Suppressor macrophage treated with lipopolysaccharide for 4 hours (primary cell): ENCODE data around the gene FANCM.

Experiments
- DNase-seq: peaks from one replicate; pipeline ENCODE4 v3.0.0-alpha.2; 2020

The FANCM gene

GRCh38 chr14:45135659-45136395 is at the start of gene FANCM:
Gene FANCM (plus strand): TSS chr14:45135930. CDS start chr14:45136032, 102 bp downstream.
- DNase-seq = peak; percentile 97

DNA sequence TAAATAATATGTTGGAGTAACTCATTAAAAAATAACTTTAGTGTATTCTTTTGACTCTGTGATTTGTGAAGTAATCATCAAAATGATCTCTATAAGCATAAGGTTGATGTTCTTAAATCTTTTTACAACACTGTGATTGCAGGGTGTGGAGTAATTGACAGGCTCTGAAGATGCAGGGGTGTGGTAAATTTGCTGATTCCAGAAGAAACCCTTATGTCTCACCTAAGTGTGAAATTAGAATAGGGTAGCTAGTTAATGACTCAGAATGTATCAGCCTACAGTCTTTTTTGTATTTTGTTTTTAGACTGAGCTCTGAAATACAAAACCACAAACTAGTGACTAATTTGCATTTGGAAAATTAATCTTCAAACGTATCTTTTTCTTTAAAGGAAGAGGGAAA is 45.9 kb upstream of the FANCM start:
- DNase-seq = peak; percentile 21

DNA sequence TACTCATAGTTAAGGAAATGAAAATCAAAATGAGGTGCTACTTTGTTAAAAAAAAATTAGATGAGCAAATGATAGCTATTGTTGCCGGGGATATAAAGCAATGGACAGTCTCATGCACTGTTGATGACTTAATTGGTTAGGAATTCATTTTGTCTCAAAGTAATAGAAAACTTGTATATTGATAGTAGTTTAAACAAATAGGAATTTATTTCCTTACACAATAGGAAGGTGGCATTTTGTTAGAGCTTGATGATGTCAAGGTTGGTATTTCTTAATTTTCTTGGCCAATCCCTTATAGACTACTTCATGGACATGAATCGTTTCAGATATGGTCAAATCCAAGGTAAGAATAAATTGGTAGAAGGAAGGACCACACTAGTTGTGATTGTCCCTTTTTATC is 44.0 kb upstream of the FANCM start:
- DNase-seq = no peak

DNA sequence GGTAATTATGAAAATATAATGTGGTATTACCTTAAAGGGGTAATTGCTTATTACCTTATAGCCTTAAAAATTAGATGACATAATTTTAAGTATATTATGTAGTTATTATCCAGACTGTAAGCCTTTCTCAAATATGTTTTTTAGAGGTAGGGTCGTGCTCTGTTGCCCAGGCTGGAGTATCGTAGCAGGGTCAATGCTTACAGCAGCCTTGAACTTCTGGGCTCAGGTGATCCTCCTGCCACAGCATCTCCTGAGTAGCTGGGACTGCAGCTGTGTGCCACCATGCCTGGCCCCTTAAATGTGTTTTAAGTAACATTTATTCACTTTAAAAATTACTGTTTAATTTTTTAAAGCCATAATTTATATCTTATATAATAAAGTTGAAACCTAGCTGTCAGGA is 41.5 kb upstream of the FANCM start:
- DNase-seq = no peak

GRCh38 chr14:45095143-45095542 is 40.6 kb upstream of the FANCM start:
- DNase-seq = no peak

GRCh38 chr14:45096218-45096617 is 39.5 kb upstream of the FANCM start:
- DNase-seq = no peak

DNA sequence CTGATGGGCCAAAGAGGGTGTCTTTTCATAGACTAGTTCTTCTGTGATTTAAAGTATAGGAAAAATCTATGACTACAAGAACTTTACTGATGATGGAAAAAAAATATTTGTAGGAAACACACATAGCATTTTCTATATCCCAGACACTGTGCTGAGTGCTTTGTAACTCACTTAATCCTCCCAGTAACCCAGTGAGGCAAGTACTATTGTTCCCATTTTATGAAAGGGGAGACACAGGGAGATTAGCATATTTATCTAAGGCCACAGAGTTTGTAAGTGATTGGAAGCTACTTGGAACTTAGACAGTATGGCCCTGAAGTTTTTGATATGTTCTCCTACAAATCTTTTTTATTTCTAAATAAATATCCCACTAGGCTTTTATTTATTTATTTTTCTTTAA is 31.9 kb upstream of the FANCM start:
- DNase-seq = no peak

GRCh38 chr14:45104561-45104960 is 31.2 kb upstream of the FANCM start:
- DNase-seq = no peak

DNA sequence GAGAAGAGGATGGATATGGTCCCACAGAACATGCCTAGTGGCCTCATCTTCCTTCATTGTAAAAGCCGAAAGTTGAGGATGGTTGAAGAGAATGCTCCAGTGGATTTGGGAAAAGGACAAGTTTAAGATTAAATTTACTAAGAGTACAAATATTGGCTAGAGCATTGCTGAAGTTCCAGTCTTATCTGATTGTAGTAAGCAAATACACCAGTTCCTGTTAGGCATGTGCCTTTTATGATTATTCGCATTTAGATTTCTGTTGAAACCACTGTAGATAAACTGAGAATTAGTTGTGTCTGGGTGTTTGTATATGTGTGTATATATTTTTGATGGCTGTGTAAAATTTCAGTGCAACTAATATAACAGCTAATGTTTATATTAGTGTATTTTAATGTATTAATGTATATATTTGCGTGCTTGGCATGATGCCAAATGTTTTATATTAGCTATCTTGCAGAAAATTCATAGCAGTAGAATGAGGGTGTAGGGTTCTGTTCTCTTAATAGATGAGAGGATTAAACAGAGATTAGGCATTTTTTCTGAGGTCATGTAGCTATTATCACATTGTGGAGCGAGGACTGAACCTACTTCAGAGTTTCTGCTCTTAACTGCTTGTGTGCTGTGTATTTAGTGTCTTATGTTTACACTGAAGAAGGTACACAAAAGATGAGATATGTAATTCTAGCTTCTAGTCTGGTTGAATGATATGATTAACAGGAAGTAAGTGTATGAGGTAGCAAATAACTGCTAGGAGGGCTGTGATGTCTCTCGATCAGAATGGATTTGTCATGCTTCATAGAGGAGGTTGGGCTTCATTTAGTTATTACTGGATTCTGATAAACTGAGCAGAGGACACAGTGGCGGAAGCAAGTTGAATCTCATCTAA is 22.6 kb upstream of the FANCM start:
- DNase-seq = no peak

GRCh38 chr14:45114327-45114726 is 21.4 kb upstream of the FANCM start:
- DNase-seq = no peak

DNA sequence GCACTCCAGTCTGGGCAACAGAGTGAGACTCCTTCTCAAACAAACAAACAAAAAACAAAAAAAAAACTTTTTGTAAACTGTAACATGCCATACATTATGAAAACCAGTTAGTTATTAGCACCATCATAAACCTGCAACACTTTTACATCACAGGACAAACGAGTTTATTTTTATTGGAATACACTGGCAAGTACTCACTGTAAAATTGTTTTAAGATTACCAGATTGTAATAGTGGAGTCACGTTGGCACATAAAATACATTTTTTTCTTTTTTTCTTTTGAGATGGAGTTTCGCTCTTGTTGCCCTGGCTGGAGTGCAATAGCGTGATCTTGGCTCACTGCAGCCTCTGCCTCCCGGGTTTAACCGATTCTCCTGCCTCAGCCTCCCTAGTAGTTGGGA is 17.1 kb upstream of the FANCM start:
- DNase-seq = no peak

GRCh38 chr14:45120096-45120495 is 15.6 kb upstream of the FANCM start:
- DNase-seq = no peak

DNA sequence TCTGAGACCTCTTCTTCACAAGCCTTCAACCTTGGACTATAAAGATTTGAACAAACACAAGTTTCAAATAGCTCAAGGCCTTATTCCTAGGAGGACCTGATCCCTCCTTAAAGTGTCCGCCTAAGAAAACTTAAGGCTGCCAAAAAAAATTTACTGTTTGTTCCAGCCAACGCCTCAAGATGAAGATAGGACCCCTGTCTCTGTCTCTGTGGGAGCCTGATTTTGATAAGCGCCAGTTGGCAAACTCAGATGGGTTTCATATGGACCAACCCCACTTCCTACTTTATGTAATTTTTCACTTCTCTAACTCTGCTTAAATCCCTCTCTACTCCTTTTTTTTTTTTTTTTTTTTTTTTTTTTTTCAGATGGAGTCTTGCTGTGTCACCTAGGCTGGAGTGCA is 12.5 kb upstream of the FANCM start:
- DNase-seq = no peak

DNA sequence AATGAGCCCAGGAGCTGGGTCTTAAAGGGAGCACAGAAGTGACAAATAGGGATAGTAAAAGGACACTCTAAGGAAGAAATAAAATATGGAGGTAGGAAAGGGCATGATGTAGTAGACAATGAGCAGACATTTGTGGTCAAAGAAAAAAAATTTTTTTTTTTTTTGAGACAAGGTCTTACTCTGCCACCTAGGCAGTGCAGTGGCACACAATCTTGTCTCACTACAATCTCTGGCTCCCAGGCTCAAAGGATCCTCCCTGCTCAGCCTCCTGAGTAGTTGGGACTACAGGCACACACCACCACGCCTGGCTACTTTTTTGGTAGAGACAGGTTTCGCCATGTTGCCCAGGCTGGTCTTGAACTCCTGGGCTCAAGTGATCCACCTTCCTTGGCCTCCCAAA is 10.0 kb upstream of the FANCM start:
- DNase-seq = no peak

- DNase-seq = no peak
Observed at GRCh38 chr14:45128963-45129629, 6.6 kb upstream of the FANCM start.

GRCh38 chr14:45133683-45134050 is 2.1 kb upstream of the FANCM start:
- DNase-seq = no peak

DNA sequence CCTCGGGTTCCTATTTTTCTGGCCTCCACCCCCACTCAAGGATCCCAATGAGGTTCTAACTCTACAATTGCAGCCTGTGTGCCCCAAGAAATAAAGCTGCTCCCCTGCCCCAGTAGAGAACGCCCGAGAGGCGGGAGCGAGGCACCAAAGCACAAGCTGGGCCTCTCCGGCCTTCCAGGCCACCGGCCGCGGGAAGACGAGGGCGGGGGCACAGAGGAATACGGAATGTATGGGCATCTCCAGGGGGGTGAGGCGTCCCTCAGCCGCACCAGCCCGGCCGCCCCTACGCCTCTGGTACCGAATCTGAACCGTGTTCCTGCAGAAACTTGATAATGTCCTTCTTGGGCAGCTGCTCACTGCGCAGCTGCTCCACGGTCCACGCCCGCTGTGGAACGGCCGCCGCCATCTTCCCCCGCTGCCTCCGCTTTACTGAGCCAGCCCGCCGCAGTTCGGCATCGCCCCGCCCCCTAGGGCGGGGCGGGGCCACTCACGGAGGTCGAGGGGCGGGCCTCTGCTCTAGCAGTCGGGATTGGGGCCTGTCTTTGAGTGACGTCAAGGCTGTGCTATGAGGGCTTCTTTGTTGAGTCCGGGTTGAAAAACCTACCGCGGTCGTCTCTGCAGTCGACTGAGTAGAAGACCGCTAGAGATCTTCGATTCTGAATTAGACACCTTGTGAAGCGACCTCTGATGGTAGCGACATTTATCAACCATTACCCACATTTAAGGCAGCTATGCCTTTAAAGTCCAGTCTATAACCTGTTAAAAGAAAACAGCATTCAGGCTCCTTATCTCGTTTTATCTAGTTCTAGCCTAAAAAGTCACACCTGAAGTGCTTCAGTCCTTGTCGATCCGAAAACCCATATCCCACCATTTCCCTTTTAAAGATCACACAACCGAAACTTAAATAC is 1.4 kb upstream of the FANCM start, which contains the start of gene FKBP3:
Gene FKBP3 (minus strand): TSS at position 431 of the 908 bp plus-strand sequence. CDS start 25 bp downstream, at position 406.
- peak; percentile 99 for DNase-seq

GRCh38 chr14:45135156-45135555 is 574 bp upstream of the FANCM start:
- peak; percentile 34 for DNase-seq

- no peak for DNase-seq
Observed at GRCh38 chr14:45136399-45136798, 669 bp downstream of the FANCM start.

DNA sequence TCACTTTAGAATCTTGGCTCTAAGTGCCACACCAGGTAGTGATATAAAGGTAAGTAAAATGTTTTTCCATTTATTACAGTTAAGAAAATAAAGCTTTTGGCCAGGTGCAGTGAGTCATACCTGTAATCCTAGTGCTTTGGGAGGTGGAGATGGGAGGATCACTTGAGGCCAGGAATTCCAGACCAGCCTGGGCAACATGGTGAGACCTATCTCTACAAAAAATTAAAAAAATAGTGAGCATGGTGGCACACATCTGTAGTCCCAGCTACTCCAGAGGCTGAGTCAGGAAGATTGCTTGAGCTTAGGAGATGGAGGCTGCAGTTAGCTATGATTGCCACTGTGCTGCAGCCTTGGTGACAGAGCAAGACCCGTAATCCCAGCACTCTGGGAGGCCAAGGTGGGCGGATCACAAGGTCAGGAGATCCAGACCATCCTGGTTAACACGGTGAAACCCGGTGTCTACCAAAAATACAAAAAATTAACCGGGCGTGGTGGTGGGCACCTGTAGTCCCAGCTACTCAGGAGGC is 5.0 kb downstream of the FANCM start:
- DNase-seq = no peak

DNA sequence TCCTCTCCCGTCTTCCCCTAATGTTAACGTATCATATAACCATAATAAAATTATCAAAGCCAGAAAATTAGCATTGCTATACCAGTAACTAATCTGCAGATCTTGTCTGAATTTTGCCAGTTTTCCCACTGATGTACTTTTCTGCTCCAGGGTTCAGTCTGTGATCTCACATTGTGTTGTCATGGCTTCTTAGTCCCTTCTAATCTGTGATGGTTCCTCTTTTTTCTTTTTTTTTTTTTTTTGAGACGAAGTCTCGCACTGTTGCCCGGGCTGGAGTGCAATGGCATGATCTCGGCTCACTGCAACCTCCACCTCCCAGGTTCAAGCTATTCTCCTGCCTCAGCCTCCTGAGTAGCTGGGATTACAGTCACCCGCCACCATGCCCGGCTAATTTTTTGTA is 6.4 kb downstream of the FANCM start:
- DNase-seq = peak; percentile 9

DNA sequence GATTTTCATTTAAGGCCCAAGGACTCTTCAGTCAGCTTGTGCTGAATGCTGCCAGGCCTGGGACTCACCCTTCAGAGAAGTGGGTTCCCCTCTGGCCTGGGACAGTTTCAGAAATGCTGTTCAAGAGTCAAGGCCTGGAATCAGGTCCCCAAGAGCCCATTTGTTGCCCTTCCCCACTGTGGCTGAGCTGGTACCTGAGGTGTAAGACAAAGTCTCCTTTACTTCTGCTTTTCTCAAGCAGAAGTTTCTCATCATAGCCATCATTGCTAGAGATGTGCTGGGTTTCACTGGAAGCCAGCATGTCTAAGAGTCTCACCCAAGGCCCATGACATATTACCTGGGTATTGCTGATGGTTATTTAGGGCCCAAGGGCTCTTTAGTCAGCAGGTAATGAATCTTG is 8.9 kb downstream of the FANCM start:
- DNase-seq = no peak
